Astrocyte of the spinal cord (primary cell): ENCODE data around the gene ANKRD63.

ENCODE experiments used
- DNase-seq: peaks from one replicate; pipeline ENCODE4 v3.0.0; 2011; ENCODE audit warnings: low read depth, low spot score
- H3K4me3 ChIP-seq: 2 replicates; pipeline ENCODE4 v1.5.1; 2011; ENCODE audit warnings: low read depth, mild to moderate bottlenecking, low read length, moderate library complexity
- CTCF ChIP-seq: IDR thresholded peaks from 2 replicates; pipeline ENCODE4 v1.5.1; 2012; ENCODE audit warnings: low read depth, mild to moderate bottlenecking, low read length, inconsistent platforms
- in situ Hi-C: cut with HindIII; loops from 2 replicates; pipeline ENCODE4 v1.10.0; 2017; ENCODE audit warnings: low sequenced_read_pairs

Gene ANKRD63

DNA sequence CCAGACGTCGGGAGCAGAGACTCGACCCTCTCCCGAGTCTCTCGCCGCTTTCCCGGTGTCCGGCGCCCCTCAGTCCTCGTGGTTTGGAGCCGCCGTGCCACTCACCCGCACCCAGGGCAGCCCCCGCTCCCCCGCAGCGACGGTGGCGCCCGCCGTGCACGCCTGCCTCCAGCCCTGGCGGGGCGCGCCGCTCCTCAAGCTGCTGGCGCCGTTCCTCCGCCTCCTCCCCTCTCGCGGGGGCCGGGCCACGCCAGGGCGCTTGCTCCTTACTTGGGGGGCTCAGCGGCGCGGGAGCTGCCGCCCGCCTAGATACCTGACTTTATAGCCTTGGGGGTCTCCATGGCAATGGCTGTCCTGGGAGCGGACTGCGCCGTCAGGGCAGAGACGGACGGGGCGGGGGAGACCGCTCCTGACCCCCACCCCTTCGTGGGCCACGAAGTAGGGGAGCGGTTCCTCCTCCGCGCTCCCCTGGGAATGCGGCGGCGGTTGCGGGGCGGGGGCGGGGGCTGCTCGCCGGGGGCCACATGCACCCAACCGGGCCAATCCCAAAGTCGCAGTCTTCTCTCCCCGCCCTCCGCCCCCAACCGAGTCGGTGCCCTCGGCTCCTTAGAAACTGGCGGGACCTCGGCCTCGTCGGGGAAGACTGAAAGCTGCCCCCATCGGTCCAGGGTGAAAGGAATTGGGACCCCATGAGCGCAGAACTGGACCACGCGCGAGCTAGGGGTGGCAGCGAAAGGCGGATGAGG lies at the start of gene ANKRD63:
Gene ANKRD63, minus strand, starts transcription at position 196 of the 746 bp plus-strand sequence. CDS start 478 bp downstream, outside the sequence.
- TF ChIP-seq CTCF: no peak
- no peak for DNase-seq
- in situ Hi-C loops: loop anchor here (25.0 kb wide), 1 partner anchor 129 kb away; the partner anchor contains the start of gene IVD

GRCh38 chr15:40332113-40332781 lies 49.4 kb upstream of the ANKRD63 start:
- in situ Hi-C loops: no loop called here
- TF ChIP-seq CTCF: no peak
- H3K4me3 ChIP-seq: no peak overlapping the region
- DNase-seq: no peak

More for the DNA sequence above, at the start of gene ANKRD63:
- peak within 1 kb of the TSS; percentile 15 for H3K4me3 ChIP-seq

GRCh38 chr15:40331637-40332036 lies 48.8 kb upstream of the ANKRD63 start:
- in situ Hi-C loops: no loop called here
- no peak for TF ChIP-seq CTCF
- H3K4me3 ChIP-seq: no peak overlapping the region
- no peak for DNase-seq

DNA sequence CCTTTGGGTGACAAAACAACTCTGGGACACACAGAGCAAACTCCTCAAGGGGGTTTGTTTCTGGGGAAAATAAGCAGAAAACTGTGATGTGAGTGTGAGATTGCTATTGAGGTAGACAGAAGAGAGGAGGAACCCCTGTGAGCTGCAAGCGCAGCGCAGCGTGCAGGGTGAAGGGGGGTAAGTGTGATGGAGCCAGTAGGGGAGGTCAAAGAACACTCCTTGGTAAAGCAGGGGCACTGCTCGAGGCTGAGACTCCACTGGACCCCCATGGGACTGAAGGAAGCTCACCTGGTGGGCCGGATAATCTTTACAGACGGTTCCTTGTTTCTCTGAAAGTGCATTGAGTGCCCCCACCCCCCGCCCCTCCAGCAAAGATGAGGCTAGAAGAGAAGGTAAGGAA lies 48.2 kb upstream of the ANKRD63 start:
- DNase-seq: no peak
- no peak overlapping the region for H3K4me3 ChIP-seq
- no peak for TF ChIP-seq CTCF
- in situ Hi-C loops: no loop called here

DNA sequence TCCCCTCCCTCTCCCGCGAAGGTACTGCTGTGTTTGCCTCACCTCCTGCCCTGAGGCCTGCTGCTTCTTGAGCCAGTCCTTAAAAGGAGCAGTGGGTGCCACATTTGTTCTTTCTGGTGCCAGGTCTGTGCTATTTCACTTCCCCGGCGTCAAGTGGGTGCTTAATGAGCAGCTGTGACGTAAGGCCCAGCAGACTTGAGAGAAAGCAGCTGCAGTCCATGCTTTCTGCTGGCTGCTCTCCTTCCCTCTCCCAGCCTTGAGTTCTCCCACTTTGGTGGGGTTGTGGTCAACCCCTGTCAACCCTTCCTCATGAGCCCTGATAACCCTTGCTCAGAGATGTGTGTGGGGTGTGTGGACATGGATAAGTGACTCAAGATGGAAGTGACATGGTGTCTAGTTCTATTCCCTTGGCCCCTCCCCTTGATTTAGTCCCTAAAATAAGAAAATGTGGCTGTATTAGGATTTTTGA lies 47.5 kb upstream of the ANKRD63 start:
- no peak overlapping the region for H3K4me3 ChIP-seq
- no peak for TF ChIP-seq CTCF
- in situ Hi-C loops: no loop called here
- DNase-seq: no peak

DNA sequence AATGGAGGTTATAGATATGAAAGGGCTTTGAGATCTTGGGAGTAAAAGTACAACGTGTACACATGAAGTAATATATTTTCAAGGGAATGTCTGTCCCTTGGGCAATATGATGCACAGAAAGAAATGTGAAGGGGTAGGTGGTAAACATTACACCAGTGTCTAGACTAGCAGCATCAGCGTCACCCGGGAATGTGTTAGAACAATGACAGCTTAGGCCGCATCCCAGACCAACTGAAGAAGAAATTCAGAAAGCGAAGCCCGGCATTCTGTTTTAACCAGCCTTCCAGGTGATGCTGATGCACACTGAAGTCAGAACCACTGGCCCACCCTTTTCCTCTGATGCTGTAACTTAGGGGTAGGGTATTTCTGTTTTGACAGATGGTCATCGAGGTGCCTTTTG lies 46.9 kb upstream of the ANKRD63 start:
- no peak overlapping the region for H3K4me3 ChIP-seq
- in situ Hi-C loops: no loop called here
- TF ChIP-seq CTCF: no peak
- DNase-seq: no peak
